ENCODE data around the gene RXRB.

RXRB gene

GRCh38 chr6:33185654-33186187 lies 14.7 kb downstream of the RXRB start:
- DNase-seq (ENCODE audit: low spot score) (no peak), ATAC-seq (ENCODE audit: low read depth) (no peak)
- Histone ChIP-seq H3K4me3 (ENCODE audit: severe bottlenecking) (no peak overlapping the region), H3K27ac (ENCODE audit: poor library complexity, severe bottlenecking) (no peak overlapping the region), H3K27me3 (ENCODE audit: insufficient read depth, poor library complexity, severe bottlenecking) (no peaks in the 10 kb centered on the region), H3K36me3 (ENCODE audit: low read depth) (no peaks in the 10 kb centered on the region), H3K9me3 (ENCODE audit: severe bottlenecking) (no peaks in the 10 kb centered on the region), H3K4me1 (ENCODE audit: insufficient read depth, poor library complexity, severe bottlenecking) (no peaks in the 10 kb centered on the region)
- TF ChIP-seq, protein P1, sequence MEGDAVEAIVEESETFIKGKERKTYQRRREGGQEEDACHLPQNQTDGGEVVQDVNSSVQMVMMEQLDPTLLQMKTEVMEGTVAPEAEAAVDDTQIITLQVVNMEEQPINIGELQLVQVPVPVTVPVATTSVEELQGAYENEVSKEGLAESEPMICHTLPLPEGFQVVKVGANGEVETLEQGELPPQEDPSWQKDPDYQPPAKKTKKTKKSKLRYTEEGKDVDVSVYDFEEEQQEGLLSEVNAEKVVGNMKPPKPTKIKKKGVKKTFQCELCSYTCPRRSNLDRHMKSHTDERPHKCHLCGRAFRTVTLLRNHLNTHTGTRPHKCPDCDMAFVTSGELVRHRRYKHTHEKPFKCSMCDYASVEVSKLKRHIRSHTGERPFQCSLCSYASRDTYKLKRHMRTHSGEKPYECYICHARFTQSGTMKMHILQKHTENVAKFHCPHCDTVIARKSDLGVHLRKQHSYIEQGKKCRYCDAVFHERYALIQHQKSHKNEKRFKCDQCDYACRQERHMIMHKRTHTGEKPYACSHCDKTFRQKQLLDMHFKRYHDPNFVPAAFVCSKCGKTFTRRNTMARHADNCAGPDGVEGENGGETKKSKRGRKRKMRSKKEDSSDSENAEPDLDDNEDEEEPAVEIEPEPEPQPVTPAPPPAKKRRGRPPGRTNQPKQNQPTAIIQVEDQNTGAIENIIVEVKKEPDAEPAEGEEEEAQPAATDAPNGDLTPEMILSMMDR (IDR thresholded peaks at IDR 0.05; ENCODE audit: poor library complexity, severe bottlenecking): no peak

- Histone ChIP-seq H3K4me1 (ENCODE audit: insufficient read depth, poor library complexity, severe bottlenecking) (no peaks in the 10 kb centered on the region), H3K36me3 (ENCODE audit: low read depth) (no peaks in the 10 kb centered on the region), H3K4me3 (ENCODE audit: severe bottlenecking) (no peak overlapping the region), H3K27ac (ENCODE audit: poor library complexity, severe bottlenecking) (no peak overlapping the region), H3K27me3 (ENCODE audit: insufficient read depth, poor library complexity, severe bottlenecking) (no peaks in the 10 kb centered on the region), H3K9me3 (ENCODE audit: severe bottlenecking) (no peaks in the 10 kb centered on the region)
- TF ChIP-seq, protein P1 (IDR thresholded peaks at IDR 0.05; ENCODE audit: poor library complexity, severe bottlenecking): no peak
- ATAC-seq (ENCODE audit: low read depth) (no peak), DNase-seq (ENCODE audit: low spot score) (no peak)
Measured at GRCh38 chr6:33185190-33185589, 15.3 kb downstream of the RXRB start.

GRCh38 chr6:33183071-33183683 lies 17.3 kb downstream of the RXRB start:
- no peak overlapping the region for H3K4me3 ChIP-seq (ENCODE audit: severe bottlenecking)

DNA sequence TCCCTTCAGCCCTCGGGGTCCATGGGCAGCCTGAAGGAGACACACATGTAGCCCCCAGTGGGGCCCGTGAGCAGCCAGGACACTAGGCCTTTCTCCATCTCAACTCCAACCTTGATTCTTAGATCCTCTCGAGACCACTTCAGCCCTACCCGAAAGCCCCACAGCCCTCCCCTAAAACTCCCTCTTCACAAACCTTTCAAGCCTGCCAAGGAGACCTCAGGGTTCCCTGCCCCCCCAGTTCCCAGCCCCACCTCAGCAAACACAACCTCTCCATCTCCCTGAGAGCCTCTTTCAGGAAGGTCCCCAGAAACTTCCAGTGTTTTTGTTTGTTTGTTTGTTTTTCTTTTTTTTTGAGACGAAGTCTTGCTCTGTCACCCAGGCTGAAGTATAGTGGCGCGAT lies 19.3 kb downstream of the RXRB start:
- no peaks in the 10 kb centered on the region for H3K27me3 ChIP-seq (ENCODE audit: insufficient read depth, poor library complexity, severe bottlenecking)
- H3K4me1 ChIP-seq (ENCODE audit: insufficient read depth, poor library complexity, severe bottlenecking): no peaks in the 10 kb centered on the region
- TF ChIP-seq, protein P1 (IDR thresholded peaks at IDR 0.05; ENCODE audit: poor library complexity, severe bottlenecking): no peak
- H3K9me3 ChIP-seq (ENCODE audit: severe bottlenecking): no peaks in the 10 kb centered on the region
- ATAC-seq (ENCODE audit: low read depth) (no peak), DNase-seq (ENCODE audit: low spot score) (no peak)
- H3K36me3 ChIP-seq (ENCODE audit: low read depth): no peaks in the 10 kb centered on the region
- no peak overlapping the region for H3K27ac ChIP-seq (ENCODE audit: poor library complexity, severe bottlenecking)
- H3K4me3 ChIP-seq (ENCODE audit: severe bottlenecking): no peak overlapping the region

More at GRCh38 chr6:33183071-33183683, 17.3 kb downstream of the RXRB start:
- Histone ChIP-seq H3K27ac (ENCODE audit: poor library complexity, severe bottlenecking) (no peak overlapping the region), H3K9me3 (ENCODE audit: severe bottlenecking) (no peaks in the 10 kb centered on the region), H3K4me1 (ENCODE audit: insufficient read depth, poor library complexity, severe bottlenecking) (no peaks in the 10 kb centered on the region), H3K27me3 (ENCODE audit: insufficient read depth, poor library complexity, severe bottlenecking) (no peaks in the 10 kb centered on the region), H3K36me3 (ENCODE audit: low read depth) (no peaks in the 10 kb centered on the region)
- TF ChIP-seq, protein P1 (IDR thresholded peaks at IDR 0.05; ENCODE audit: poor library complexity, severe bottlenecking): no peak
- ATAC-seq (ENCODE audit: low read depth) (no peak), DNase-seq (ENCODE audit: low spot score) (no peak)
